ENCODE measurements around the gene SULT1C4.

GRCh38 chr2:108388045-108388444 is 10.3 kb downstream of the SULT1C4 start:
- TF ChIP-seq POLR2A (IDR thresholded peaks at IDR 0.05) (no peak), POLR2AphosphoS5 (IDR thresholded peaks at IDR 0.05) (no peak)

Data from breast epithelium (tissue), 3 donors.